HG03432 (cell line): ENCODE results near the gene CCDC102B.
"Not testable (repeated sequence)": the region's sequence is repeated elsewhere in the genome, so short reads cannot be mapped to it uniquely, and the experiment has no call there.

Experiments
- ATAC-seq: cut with Tn5 transposase; IDR thresholded peaks from one replicate; pipeline ENCODE4 v1.9.1; 2021; ENCODE audit warnings: mild to moderate bottlenecking, moderate library complexity; ENCODE audit not compliant: unreplicated experiment

Gene CCDC102B

GRCh38 chr18:68826121-68826520 lies 28.2 kb downstream of the CCDC102B start:
- no peak for ATAC-seq

- ATAC-seq = no peak
Observed at GRCh38 chr18:68830256-68831045, 32.6 kb downstream of the CCDC102B start.

- no peak for ATAC-seq
Observed at GRCh38 chr18:68833756-68834155, 35.9 kb downstream of the CCDC102B start.

- no peak for ATAC-seq
Observed at GRCh38 chr18:68837665-68838451, 40.0 kb downstream of the CCDC102B start.

- ATAC-seq = no peak
Observed at GRCh38 chr18:68839701-68840100, 41.8 kb downstream of the CCDC102B start.

- ATAC-seq = no peak
Observed at GRCh38 chr18:68840554-68841263, 42.8 kb downstream of the CCDC102B start.

DNA sequence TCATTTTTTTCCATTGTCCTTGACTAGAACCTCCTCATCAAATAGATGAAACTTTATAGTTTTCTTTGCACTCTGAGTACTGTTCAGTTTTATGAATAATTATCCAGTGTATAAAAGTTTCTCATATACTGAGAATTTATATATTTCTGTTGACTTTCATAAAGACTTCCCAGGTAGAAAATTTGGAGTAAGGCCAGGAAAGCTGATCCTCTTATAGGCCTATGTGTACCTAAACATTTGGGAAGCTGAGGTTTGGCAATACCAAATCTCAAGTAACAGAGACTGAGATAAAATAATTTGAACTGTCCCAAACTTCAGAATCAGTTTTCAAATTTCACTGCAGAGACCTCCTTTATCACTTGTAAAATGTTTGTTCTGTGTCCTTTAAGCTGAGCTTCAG lies 43.4 kb downstream of the CCDC102B start:
- ATAC-seq = no peak

DNA sequence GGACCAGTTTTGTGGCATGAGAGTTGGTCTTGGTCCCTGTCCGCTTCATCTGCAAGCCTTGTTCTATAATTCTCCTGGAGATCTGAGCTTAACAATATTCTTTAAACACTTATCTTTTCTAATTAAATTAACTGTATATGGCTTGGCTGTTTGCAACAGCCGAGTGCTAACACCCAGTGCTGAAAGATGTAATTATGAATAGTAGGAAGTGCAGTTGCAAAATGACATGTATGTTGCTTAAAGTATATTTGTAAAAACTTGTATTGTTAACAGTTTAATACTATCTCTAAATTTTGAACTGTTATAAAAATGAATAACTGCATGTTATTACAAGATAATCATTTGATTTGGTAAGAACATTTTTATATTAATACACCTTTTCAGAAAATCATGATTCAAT lies 45.1 kb downstream of the CCDC102B start:
- ATAC-seq = no peak

DNA sequence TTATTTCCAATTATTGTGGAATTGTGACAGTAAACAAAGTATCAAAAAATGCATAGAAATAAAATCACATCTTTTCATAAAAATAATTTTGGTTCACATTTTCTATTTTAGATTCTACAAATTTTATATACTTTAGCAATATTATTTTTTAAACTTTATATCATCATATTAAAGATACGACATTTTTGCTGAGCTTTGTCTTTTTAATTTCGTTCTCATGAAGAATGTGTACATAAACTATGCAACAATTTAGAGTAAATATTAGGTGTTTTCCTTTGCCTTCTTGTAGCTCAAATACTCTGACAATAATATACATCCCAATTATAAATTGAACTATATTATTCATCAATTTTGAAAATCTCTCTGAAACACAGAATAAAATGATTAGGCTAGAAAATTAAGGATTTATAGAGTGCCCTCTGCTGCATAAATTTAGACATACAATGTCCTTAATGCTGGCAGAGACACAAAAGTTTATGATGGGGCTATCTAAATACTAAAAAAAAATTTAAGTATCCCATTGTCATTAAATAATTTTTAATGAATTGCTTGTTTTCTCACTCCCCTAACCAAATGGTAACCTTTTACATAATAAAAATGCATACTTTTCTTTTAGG lies 45.7 kb downstream of the CCDC102B start:
- ATAC-seq = no peak

- ATAC-seq = no peak
Observed at GRCh38 chr18:68847219-68847837, 49.4 kb downstream of the CCDC102B start.

DNA sequence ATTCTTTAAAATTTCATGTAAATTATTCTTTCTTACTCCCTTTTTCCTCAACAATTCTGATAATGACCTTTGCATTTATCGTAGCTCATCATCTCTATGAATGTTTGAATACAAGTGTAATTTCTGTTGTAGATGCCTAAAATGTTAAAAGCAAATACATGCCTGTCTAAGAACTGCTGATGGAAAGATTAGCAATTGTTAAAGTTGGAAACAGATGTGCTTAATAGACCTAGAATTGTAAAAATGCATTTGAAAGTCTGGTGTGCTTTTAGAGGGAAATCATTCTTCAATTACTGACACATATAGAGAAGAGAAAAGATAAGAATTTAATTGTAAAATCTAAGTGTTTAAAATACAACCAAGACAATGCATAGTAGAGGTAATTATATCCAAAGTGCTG lies 50.4 kb downstream of the CCDC102B start:
- ATAC-seq = no peak

DNA sequence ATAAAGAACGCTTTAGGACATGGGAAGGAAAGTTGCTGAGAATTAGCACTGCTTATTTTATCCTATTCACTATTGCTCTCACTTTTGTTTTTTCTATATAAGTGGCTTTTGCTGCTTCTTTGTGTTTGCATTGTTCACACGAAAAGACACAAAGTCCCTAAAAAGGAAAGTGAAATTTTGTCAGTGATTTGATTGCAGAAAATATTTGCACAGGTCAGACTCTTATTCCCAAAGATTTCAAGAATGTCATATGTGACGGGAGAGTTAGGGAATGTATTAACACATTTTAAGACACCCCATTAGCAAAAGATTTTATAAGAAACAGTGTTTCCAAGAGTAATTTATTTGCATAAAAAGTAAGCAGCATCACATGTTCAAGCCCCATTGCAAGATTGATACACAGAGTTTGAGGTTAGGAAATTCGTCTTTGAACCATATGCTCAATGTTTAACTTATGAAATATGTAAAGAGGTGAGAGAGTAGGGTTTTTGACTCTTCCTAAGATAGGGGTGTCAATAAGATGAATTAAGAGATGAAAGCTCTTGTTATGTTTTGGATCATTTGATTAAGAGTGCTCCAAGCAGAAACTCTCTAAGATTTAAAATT lies 57.0 kb downstream of the CCDC102B start:
- no peak for ATAC-seq

- ATAC-seq = no peak
Observed at GRCh38 chr18:68855491-68855890, 57.6 kb downstream of the CCDC102B start.

DNA sequence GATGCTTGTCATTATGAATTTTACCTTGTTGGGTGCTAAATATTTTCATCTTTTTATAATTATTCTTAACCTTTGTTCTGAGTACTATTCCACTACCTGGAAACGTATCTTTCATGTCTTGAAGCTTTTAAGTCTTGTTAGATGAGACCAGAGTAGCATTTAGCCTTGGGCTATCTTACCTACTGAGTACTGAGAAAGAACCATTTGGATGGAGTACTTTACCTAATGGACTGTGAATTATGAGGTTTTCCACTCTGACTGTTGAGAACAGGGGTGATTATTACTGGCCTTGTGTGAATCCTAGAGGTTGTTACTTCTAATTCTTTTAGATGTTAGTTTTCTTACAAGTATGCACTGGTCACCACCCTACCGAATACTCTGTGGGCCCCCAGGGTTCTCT lies 63.5 kb downstream of the CCDC102B start:
- no peak for ATAC-seq

DNA sequence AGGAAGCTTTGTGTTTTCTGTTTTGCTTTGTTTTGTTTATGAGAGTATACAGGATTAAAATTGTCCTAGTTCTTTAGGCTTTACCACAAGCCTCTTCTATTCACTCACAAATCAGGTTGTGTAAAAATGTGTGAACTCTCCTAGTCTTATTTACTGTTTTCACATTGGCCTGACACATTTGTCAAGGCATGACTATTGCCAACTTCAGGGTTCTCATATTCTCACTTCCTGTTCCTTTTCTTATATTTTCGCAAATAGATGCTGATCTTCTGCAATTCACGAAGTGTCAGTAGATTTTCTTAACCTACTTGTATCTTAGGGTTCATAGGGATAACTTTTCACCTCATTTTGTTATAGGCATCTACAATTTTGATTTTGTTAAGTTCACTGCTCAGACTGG lies 67.1 kb downstream of the CCDC102B start:
- ATAC-seq = no peak

- no peak for ATAC-seq
Observed at GRCh38 chr18:68865503-68865902, 67.6 kb downstream of the CCDC102B start.

DNA sequence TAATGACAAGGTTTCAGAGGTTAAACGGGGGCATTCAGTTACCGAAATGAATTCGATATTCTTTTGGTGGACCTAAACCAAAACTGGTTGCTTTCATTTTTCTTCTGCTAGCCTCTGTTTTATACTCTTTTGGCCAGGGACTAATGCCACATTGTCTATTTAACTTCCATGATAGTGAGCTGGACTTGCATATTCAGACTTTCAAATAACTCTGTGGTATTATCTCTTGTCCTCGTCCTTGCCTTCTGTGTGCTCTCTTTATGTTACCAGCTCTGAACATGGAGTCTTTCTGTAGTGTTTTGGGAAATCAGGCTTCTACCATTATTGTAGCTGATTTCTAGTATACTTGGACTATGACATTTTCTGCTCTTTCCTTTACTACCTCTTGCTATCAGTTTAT lies 75.1 kb downstream of the CCDC102B start:
- ATAC-seq = no peak

- no peak for ATAC-seq
Observed at GRCh38 chr18:68874361-68874760, 76.5 kb downstream of the CCDC102B start.

- not testable (repeated sequence) for ATAC-seq
Observed at GRCh38 chr18:68879947-68880346, 82.1 kb downstream of the CCDC102B start.

- ATAC-seq = no peak
Observed at GRCh38 chr18:68887410-68887809, 89.5 kb downstream of the CCDC102B start.
